H7 (cell line): ENCODE results near the gene DHH. TPM values are rescaled to one million over a fixed set of nuclear protein-coding genes. Genes with fewer than 3 reads are reported as not detected.
"Not testable (repeated sequence)": the region's sequence is repeated elsewhere in the genome, so short reads cannot be mapped to it uniquely, and the experiment has no call there.

Experiments
- DNase-seq: peaks from one replicate; pipeline ENCODE4 v3.0.0; 2012
- H3K27me3 ChIP-seq: 2 replicates; pipeline ENCODE4 v1.6.0; 2011; ENCODE audit warnings: mild to moderate bottlenecking, low read length; ENCODE audit not compliant: control insufficient read depth, insufficient read depth
- H3K36me3 ChIP-seq: replicated peaks from 2 replicates; pipeline ENCODE4 v1.5.1; 2011; ENCODE audit warnings: low read length; ENCODE audit not compliant: control insufficient read depth, insufficient read depth
- H3K4me3 ChIP-seq: 2 replicates; pipeline ENCODE4 v1.5.1; 2011; ENCODE audit warnings: low read depth, mild to moderate bottlenecking, control low read depth, low read length, moderate library complexity; ENCODE audit not compliant: insufficient read depth
- total RNA-seq: library from RNA; depleted of rRNA; stranded (reverse); fragments of >200 nt; shearing (Covaris generic); gene quantifications from 2 replicates; pipeline ENCODE4 v1.2.3, GENCODE V29; 2014

Gene DHH
- total RNA-seq, 1 experiment from 2014 or later, result not detected

GRCh38 chr12:49068879-49069506, 25.6 kb downstream of the DHH start:
- no peak for DNase-seq
- Histone ChIP-seq H3K27me3 (peaks cover 12% of the 10 kb centered on the region), H3K36me3 (no peaks in the 10 kb centered on the region), H3K4me3 (peak overlapping the region; percentile 86)

- no peak for DNase-seq
These were observed 28.5 kb downstream of the DHH start for GRCh38 chr12:49066120-49066519.

GRCh38 chr12:49064767-49065152, 29.8 kb downstream of the DHH start:
- no peaks in the 10 kb centered on the region for H3K36me3 ChIP-seq
- peaks cover 8% of the 10 kb centered on the region for H3K27me3 ChIP-seq
- no peak for DNase-seq
- no peak overlapping the region for H3K4me3 ChIP-seq

More at GRCh38 chr12:49066120-49066519, 28.5 kb downstream of the DHH start:
- Histone ChIP-seq H3K36me3 (no peaks in the 10 kb centered on the region), H3K4me3 (no peak overlapping the region), H3K27me3 (peaks cover 10% of the 10 kb centered on the region)

GRCh38 chr12:49061916-49062315, 32.7 kb downstream of the DHH start:
- not testable (repeated sequence) for H3K27me3 ChIP-seq, H3K4me3 ChIP-seq, DNase-seq, H3K36me3 ChIP-seq

- no peak for DNase-seq
These were observed 33.4 kb downstream of the DHH start for GRCh38 chr12:49061157-49061650.

GRCh38 chr12:49060237-49061156, 34.1 kb downstream of the DHH start, which contains the start of gene KMT2D:
KMT2D (minus strand) TSS chr12:49060794; CDS start chr12:49055324, 5,470 bp downstream.
- H3K36me3 ChIP-seq, result no peaks in the 10 kb centered on the region
- DNase-seq, result peak; percentile 98
- H3K4me3 ChIP-seq, result peak within 1 kb of the TSS; percentile 88
- no peaks in the 10 kb centered on the region for H3K27me3 ChIP-seq

More at GRCh38 chr12:49061157-49061650, 33.4 kb downstream of the DHH start:
- H3K4me3 ChIP-seq, result peak overlapping the region; percentile 88
- no peaks in the 10 kb centered on the region for H3K27me3 ChIP-seq
- no peaks in the 10 kb centered on the region for H3K36me3 ChIP-seq

GRCh38 chr12:49059299-49060171, 35.1 kb downstream of the DHH start:
- peak; percentile 88 for DNase-seq
- Histone ChIP-seq H3K27me3 (no peaks in the 10 kb centered on the region), H3K36me3 (peaks cover 6% of the 10 kb centered on the region), H3K4me3 (peak overlapping the region; percentile 88)

- DNase-seq, result peak; percentile 47
- Histone ChIP-seq H3K27me3 (no peaks in the 10 kb centered on the region), H3K36me3 (peaks cover 11% of the 10 kb centered on the region), H3K4me3 (peak overlapping the region; percentile 88)
These were observed 35.6 kb downstream of the DHH start for GRCh38 chr12:49059045-49059298.

- Histone ChIP-seq H3K36me3 (peaks cover 15% of the 10 kb centered on the region), H3K4me3 (peak overlapping the region; percentile 88), H3K27me3 (no peaks in the 10 kb centered on the region)
- DNase-seq, result peak; percentile 40
These were observed 36.1 kb downstream of the DHH start for GRCh38 chr12:49058366-49059044.

- no peaks in the 10 kb centered on the region for H3K27me3 ChIP-seq
- H3K36me3 ChIP-seq, result peaks cover 21% of the 10 kb centered on the region
- 0 out of 2 replicates have a peak overlapping the region, but pooled peaks have one; percentile 6 for H3K4me3 ChIP-seq
- DNase-seq, result no peak
These were observed 36.7 kb downstream of the DHH start for GRCh38 chr12:49057888-49058287.

GRCh38 chr12:49055978-49056754, 38.4 kb downstream of the DHH start:
- DNase-seq, result peak; percentile 88
- H3K4me3 ChIP-seq, result no peak overlapping the region
- peaks cover 34% of the 10 kb centered on the region for H3K36me3 ChIP-seq
- no peaks in the 10 kb centered on the region for H3K27me3 ChIP-seq

- Histone ChIP-seq H3K4me3 (no peak overlapping the region), H3K27me3 (no peaks in the 10 kb centered on the region), H3K36me3 (peaks cover 44% of the 10 kb centered on the region)
- no peak for DNase-seq
These were observed 39.5 kb downstream of the DHH start for GRCh38 chr12:49055092-49055491.

- DNase-seq, result no peak
- Histone ChIP-seq H3K36me3 (peaks cover 48% of the 10 kb centered on the region), H3K27me3 (no peaks in the 10 kb centered on the region), H3K4me3 (no peak overlapping the region)
These were observed 40.1 kb downstream of the DHH start for GRCh38 chr12:49054524-49054923.
